ES-I3 (cell line): ENCODE data around the gene GDF11.

ENCODE experiments used
- H3K36me3 ChIP-seq: 2 replicates; pipeline ENCODE4 v1.6.1; 2013; ENCODE audit warnings: mild to moderate bottlenecking, low read length, control low read depth, moderate library complexity; ENCODE audit not compliant: insufficient read depth
- H3K4me1 ChIP-seq: 2 replicates; pipeline ENCODE4 v1.6.1; 2013; ENCODE audit warnings: mild to moderate bottlenecking, control low read depth, low read length; ENCODE audit not compliant: insufficient read depth
- H3K9ac ChIP-seq: 2 replicates; pipeline ENCODE4 v1.6.1; 2013; ENCODE audit warnings: low read depth, mild to moderate bottlenecking, low read length, moderate library complexity
- H3K9me3 ChIP-seq: 2 replicates; pipeline ENCODE4 v1.6.1; 2013; ENCODE audit warnings: mild to moderate bottlenecking, low read length, moderate library complexity; ENCODE audit not compliant: control insufficient read depth, insufficient read depth

The GDF11 gene

GRCh38 chr12:55736780-55737580 is 5.9 kb upstream of the GDF11 start:
- Histone ChIP-seq H3K9me3 (no peaks in the 10 kb centered on the region), H3K36me3 (no peaks in the 10 kb centered on the region), H3K9ac (peak overlapping the region; percentile 73; the same call in 1 of the 2 replicates), H3K4me1 (peaks cover 5% of the 10 kb centered on the region)

GRCh38 chr12:55737581-55738122 is 5.3 kb upstream of the GDF11 start:
- Histone ChIP-seq H3K9ac (peak overlapping the region; percentile 73), H3K4me1 (peaks cover 7% of the 10 kb centered on the region), H3K36me3 (no peaks in the 10 kb centered on the region), H3K9me3 (no peaks in the 10 kb centered on the region)

DNA sequence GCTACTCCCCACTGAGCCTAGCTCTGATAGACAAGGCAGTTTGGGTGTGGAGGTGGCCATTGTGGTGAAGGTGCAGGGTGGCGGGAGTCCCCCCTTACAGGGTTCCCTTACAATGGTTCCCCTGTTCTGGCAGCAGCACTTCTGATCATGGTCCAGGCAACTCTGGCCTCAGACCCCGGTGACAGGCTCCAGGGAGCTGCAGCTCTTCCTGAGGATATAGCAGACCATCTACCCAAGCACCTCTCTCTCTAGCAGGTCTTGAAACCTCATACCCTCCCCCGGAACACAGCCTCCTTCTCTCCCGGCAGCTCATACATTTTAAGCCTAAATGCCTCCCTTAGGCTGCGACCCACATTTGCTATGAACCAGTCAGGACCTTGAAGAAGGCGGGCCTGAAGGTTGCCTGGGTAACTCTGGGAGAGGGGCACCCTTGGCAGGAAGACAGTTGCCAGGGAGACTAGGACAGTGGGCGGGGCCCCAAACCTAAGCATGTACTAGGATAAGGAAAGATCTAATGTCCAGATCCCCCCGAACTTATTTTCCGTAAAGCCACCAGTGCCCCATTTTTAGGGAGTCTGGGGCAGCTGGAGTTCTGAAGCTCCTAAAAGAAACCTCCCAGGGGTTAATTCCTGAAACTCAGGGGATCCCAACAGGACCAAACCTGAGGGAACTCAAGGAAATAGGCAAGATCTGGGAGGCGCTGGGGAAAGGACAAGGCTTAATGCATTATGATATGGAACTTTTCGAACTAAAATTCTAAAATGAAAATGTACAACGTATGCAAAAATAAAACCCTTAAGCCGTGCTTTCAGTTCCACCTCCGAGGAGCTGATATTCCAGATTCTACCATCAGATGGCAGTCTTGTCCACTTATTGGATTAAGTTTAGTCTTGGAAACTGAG is 4.5 kb upstream of the GDF11 start:
- Histone ChIP-seq H3K9ac (peak overlapping the region; percentile 73), H3K4me1 (peaks cover 7% of the 10 kb centered on the region), H3K9me3 (no peaks in the 10 kb centered on the region), H3K36me3 (no peaks in the 10 kb centered on the region)

GRCh38 chr12:55739025-55739378 is 3.9 kb upstream of the GDF11 start:
- no peaks in the 10 kb centered on the region for H3K36me3 ChIP-seq
- H3K4me1 ChIP-seq, result peaks cover 7% of the 10 kb centered on the region
- peak overlapping the region; percentile 73; the same call in 1 of the 2 replicates for H3K9ac ChIP-seq
- no peaks in the 10 kb centered on the region for H3K9me3 ChIP-seq

GRCh38 chr12:55741931-55742680 is 816 bp upstream of the GDF11 start:
- no peaks in the 10 kb centered on the region for H3K36me3 ChIP-seq
- H3K9me3 ChIP-seq, result no peaks in the 10 kb centered on the region
- peak overlapping the region; percentile 49; the same call in 1 of the 2 replicates for H3K9ac ChIP-seq
- H3K4me1 ChIP-seq, result peaks cover 16% of the 10 kb centered on the region

GRCh38 chr12:55743406-55744339 is 751 bp downstream of the GDF11 start:
- no peaks in the 10 kb centered on the region for H3K36me3 ChIP-seq
- peaks cover 29% of the 10 kb centered on the region for H3K4me1 ChIP-seq
- H3K9me3 ChIP-seq, result no peaks in the 10 kb centered on the region
- H3K9ac ChIP-seq, result peak overlapping the region; percentile 74

DNA sequence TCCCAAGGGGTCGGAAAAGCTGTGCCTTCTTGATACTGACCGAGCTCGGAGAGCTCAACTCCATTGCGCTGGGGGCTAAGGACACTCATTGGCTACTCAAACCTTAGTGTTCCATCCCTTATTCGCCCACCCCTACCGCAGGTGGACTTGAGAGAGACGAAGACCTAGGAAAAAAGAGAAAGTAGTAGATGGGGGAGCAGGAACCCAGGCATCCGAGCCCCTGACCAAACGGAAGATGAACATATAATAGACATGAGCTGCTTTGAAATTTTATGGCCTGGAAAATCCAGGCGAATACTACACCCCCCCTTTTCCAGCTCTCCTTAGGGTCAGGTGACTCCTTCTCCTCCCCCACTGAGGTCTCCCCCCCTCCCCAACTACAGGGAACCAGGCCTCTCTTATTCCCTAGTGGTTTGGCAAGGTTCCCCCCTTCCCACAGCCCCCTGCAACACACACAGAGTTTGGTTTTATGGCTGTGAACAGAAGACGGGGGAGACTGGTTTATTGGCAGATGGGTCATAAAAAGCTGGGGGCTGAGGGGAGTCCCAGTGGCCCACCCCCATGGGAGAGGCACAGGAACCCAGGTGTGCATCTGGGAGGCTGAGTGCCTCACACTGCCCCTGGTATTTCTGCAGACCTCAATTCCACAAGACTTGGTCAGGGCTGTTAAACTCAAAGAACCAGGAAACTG is 1.6 kb downstream of the GDF11 start:
- Histone ChIP-seq H3K4me1 (peaks cover 29% of the 10 kb centered on the region), H3K36me3 (no peaks in the 10 kb centered on the region), H3K9me3 (no peaks in the 10 kb centered on the region), H3K9ac (peak overlapping the region; percentile 74; the same call in 1 of the 2 replicates)

GRCh38 chr12:55745361-55746173 is 2.6 kb downstream of the GDF11 start:
- Histone ChIP-seq H3K9me3 (no peaks in the 10 kb centered on the region), H3K9ac (peak overlapping the region; percentile 50), H3K36me3 (no peaks in the 10 kb centered on the region), H3K4me1 (peaks cover 29% of the 10 kb centered on the region)

- Histone ChIP-seq H3K36me3 (no peaks in the 10 kb centered on the region), H3K9ac (peak overlapping the region; percentile 50), H3K9me3 (no peaks in the 10 kb centered on the region), H3K4me1 (peaks cover 29% of the 10 kb centered on the region)
Measured at GRCh38 chr12:55746174-55746912, 3.4 kb downstream of the GDF11 start.

GRCh38 chr12:55746913-55747231 is 4.0 kb downstream of the GDF11 start:
- Histone ChIP-seq H3K9me3 (no peaks in the 10 kb centered on the region), H3K4me1 (peaks cover 28% of the 10 kb centered on the region), H3K9ac (no peak overlapping the region), H3K36me3 (0 out of 2 replicates have a peak, but pooled peaks cover 3% of the 10 kb centered on the region)

DNA sequence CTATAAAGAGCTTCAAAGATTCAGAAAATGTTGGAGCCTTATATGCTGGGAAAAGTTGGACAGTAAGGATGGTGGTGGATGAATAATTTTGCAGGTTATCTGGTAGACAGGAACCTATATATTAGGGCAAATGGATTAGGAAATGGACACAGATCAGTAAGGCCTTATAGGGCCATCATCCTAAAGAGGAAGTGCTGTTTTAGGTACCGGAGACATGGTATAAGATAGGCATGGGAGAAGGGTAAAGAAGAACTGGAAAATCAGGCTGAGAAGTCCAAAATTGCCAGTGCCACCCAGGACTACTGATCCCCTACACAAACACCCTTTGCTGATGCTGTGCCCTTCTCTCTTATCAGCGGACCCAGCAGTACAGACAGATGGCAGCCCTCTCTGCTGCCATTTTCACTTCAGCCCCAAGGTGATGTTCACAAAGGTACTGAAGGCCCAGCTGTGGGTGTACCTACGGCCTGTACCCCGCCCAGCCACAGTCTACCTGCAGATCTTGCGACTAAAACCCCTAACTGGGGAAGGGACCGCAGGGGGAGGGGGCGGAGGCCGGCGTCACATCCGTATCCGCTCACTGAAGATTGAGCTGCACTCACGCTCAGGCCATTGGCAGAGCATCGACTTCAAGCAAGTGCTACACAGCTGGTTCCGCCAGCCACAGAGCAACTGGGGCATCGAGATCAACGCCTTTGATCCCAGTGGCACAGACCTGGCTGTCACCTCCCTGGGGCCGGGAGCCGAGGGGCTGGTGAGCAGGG is 5.5 kb downstream of the GDF11 start:
- H3K9me3 ChIP-seq, result no peaks in the 10 kb centered on the region
- H3K9ac ChIP-seq, result no peak overlapping the region
- peaks cover 24% of the 10 kb centered on the region for H3K4me1 ChIP-seq
- peaks cover 11% of the 10 kb centered on the region; the same call in 1 of the 2 replicates for H3K36me3 ChIP-seq
